Panc1 (cell line): Measurements from ENCODE around the gene P3R3URF.

Source experiments
- CTCF ChIP-seq: fragments of 450-650 bp; IDR thresholded peaks from 2 replicates; pipeline ENCODE4 v1.5.1; 2017; ENCODE audit warnings: mild to moderate bottlenecking
- POLR2AphosphoS5 ChIP-seq: IDR thresholded peaks from 2 replicates; pipeline ENCODE4 v1.6.1; 2012; ENCODE audit warnings: mild to moderate bottlenecking, low read depth, low read length, moderate library complexity
- REST ChIP-seq, 2 experiments: IDR thresholded peaks; 2 replicates each; pipeline ENCODE4 v1.6.1; 2011 to 2012; ENCODE audit warnings: low read depth in 2 of 2, control low read depth in 1 of 2, low read length in 1 of 2, mild to moderate bottlenecking in 1 of 2, moderate library complexity in 1 of 2; ENCODE audit not compliant: insufficient read depth in 1 of 2
- TCF7L2 ChIP-seq: IDR thresholded peaks from 2 replicates; pipeline ENCODE4 v1.6.1; 2011; ENCODE audit warnings: mild to moderate bottlenecking, low read depth, low read length, inconsistent platforms

GRCh38 chr1:46190539-46190938 lies 14.3 kb upstream of the P3R3URF start:
- no peak for TF ChIP-seq POLR2AphosphoS5
- no peak for TF ChIP-seq CTCF
- no peak for TF ChIP-seq REST (IDR thresholded peaks at IDR 0.05; ENCODE audit: insufficient read depth in 1 of 2, low read depth in 2 of 2, low read length in 1 of 2)
- no peak for TF ChIP-seq TCF7L2
